ENCODE results near the gene PSME2.

The PSME2 gene

DNA sequence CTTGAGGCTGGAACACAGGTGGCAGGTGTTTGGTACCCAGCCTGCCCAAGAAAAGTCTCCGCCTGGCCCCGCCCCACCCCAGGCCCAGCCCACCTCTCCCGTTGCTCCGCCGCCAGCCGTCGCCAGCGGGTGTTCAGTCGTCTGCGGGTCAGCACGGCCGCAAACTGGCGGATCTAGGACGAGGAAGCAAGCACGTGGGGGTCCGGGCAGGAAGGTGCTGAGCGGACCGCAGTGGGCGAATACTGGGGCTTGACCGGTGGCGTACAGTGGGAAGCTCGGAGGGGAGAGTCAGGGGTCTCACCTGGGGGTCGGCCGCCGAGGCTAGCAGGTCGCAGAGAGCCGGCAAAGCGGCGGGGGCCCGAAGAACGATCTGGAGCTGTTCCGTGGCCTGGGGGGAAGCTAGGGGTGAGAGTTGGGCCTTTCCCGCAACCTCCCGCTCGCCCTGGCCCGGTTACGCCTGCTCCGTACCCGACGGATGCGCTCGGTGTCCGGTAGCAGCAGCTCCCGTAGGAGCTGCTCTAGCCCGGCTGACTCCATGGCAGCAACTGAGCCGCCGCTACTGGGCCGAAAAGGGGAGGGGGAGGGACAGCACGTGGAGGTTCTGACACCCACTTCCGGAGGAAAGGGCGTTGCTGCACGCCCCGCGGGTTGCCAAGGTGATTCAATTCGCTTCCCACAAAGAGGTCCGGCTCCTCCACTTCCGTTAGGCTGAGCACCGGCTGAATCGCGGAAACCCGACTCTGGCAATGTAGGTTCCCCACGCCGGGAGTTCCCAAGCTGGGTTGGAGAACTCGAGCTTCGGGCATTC lies 42.0 kb upstream of the PSME2 start, which contains the start of gene IPO4 (continued):
- TF ChIP-seq GLI2 (tag by site-specific recombination; IDR thresholded peaks at IDR 0.05; ENCODE audit: borderline replicate concordance, low read depth): no peak; the same call in 1 of the 2 replicates
- TF ChIP-seq ZNF596 (tag by site-specific recombination; IDR thresholded peaks at IDR 0.05): no peak
- TF ChIP-seq, protein P1, sequence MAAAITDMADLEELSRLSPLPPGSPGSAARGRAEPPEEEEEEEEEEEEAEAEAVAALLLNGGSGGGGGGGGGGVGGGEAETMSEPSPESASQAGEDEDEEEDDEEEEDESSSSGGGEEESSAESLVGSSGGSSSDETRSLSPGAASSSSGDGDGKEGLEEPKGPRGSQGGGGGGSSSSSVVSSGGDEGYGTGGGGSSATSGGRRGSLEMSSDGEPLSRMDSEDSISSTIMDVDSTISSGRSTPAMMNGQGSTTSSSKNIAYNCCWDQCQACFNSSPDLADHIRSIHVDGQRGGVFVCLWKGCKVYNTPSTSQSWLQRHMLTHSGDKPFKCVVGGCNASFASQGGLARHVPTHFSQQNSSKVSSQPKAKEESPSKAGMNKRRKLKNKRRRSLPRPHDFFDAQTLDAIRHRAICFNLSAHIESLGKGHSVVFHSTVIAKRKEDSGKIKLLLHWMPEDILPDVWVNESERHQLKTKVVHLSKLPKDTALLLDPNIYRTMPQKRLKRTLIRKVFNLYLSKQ (tag by site-specific recombination; IDR thresholded peaks at IDR 0.05; ENCODE audit: borderline replicate concordance): no peak
- TF ChIP-seq REPIN1 (tag by site-specific recombination; IDR thresholded peaks at IDR 0.05; ENCODE audit: low read depth): no peak
- peak; percentile 91 for TF ChIP-seq ZNF2 (tag by site-specific recombination; IDR thresholded peaks at IDR 0.05)
- no peak for TF ChIP-seq BCL11B (tag by site-specific recombination; IDR thresholded peaks at IDR 0.05; ENCODE audit: low read depth)
- no peak for TF ChIP-seq ZNF174 (tag by site-specific recombination; IDR thresholded peaks at IDR 0.05)
- TF ChIP-seq BCL11A (tag by site-specific recombination; IDR thresholded peaks at IDR 0.05; ENCODE audit: low read depth): no peak
- TF ChIP-seq SP7 (tag by site-specific recombination; IDR thresholded peaks at IDR 0.05): peak; percentile 93
- no peak for TF ChIP-seq ZNF48 (tag by site-specific recombination; IDR thresholded peaks at IDR 0.05)
- TF ChIP-seq, protein P2, sequence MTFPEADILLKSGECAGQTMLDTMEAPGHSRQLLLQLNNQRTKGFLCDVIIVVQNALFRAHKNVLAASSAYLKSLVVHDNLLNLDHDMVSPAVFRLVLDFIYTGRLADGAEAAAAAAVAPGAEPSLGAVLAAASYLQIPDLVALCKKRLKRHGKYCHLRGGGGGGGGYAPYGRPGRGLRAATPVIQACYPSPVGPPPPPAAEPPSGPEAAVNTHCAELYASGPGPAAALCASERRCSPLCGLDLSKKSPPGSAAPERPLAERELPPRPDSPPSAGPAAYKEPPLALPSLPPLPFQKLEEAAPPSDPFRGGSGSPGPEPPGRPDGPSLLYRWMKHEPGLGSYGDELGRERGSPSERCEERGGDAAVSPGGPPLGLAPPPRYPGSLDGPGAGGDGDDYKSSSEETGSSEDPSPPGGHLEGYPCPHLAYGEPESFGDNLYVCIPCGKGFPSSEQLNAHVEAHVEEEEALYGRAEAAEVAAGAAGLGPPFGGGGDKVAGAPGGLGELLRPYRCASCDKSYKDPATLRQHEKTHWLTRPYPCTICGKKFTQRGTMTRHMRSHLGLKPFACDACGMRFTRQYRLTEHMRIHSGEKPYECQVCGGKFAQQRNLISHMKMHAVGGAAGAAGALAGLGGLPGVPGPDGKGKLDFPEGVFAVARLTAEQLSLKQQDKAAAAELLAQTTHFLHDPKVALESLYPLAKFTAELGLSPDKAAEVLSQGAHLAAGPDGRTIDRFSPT (tag by site-specific recombination; IDR thresholded peaks at IDR 0.05): no peak
- TF ChIP-seq, protein P3, sequence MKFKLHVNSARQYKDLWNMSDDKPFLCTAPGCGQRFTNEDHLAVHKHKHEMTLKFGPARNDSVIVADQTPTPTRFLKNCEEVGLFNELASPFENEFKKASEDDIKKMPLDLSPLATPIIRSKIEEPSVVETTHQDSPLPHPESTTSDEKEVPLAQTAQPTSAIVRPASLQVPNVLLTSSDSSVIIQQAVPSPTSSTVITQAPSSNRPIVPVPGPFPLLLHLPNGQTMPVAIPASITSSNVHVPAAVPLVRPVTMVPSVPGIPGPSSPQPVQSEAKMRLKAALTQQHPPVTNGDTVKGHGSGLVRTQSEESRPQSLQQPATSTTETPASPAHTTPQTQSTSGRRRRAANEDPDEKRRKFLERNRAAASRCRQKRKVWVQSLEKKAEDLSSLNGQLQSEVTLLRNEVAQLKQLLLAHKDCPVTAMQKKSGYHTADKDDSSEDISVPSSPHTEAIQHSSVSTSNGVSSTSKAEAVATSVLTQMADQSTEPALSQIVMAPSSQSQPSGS (tag by site-specific recombination; IDR thresholded peaks at IDR 0.05; ENCODE audit: low read depth): no peak
- TF ChIP-seq ZNF37A (tag by site-specific recombination; IDR thresholded peaks at IDR 0.05): no peak
- no peak for TF ChIP-seq ZNF530 (tag by site-specific recombination; IDR thresholded peaks at IDR 0.05; ENCODE audit: low read depth)
- TF ChIP-seq SCRT1 (tag by site-specific recombination; IDR thresholded peaks at IDR 0.05; ENCODE audit: borderline replicate concordance): no peak
- TF ChIP-seq ZNF211 (tag by site-specific recombination; IDR thresholded peaks at IDR 0.05; ENCODE audit: low read depth): no peak
- no peak for TF ChIP-seq ZNF155 (tag by site-specific recombination; IDR thresholded peaks at IDR 0.05)
- no peak for TF ChIP-seq ZNF266 (tag by site-specific recombination; IDR thresholded peaks at IDR 0.05; ENCODE audit: low read depth)
- TF ChIP-seq ZBTB48 (tag by site-specific recombination; IDR thresholded peaks at IDR 0.05): peak; percentile 45; the same call in 1 of the 2 replicates
- TF ChIP-seq ZNF670 (tag by site-specific recombination; IDR thresholded peaks at IDR 0.05; ENCODE audit: low read depth): no peak
- no peak for TF ChIP-seq ZNF624 (tag by site-specific recombination; IDR thresholded peaks at IDR 0.05)

DNA sequence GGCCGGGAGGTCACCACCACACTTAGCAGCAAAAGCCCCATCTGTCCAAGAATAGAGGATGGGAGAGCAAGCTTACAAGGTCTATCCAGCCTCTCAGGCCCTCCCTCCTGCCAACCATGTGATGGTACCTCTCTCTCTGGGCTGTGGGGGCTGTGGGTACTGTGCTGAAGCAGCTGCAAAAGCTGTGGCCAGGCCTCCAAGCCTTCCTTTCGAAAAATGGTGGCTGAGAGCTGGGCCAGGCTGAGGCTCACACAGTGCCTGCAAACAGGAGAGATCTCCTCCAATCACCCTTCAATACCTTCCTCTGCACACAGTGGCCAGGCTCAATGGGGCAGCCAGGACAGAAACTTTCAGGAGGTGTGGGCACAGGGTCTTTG lies 41.1 kb upstream of the PSME2 start:
- Histone ChIP-seq H3K4me1 (ENCODE audit: control insufficient read depth, insufficient read depth, low read length) (peaks cover 7% of the 10 kb centered on the region; the same call in 1 of the 2 replicates), H3K4me3 (ENCODE audit: low read depth, low read length) (peak overlapping the region; percentile 84; the same call in 1 of the 2 replicates), H3K36me3 (ENCODE audit: control insufficient read depth in 2 of 2, insufficient read depth in 1 of 2, low read length in 2 of 2) (peaks cover 6 to 81% of the 10 kb centered on the region in 2 experiments), H3K27ac (ENCODE audit: extremely low read depth, low read depth, low read length) (no peak overlapping the region), H3K9me3 (ENCODE audit: control insufficient read depth, insufficient read depth, low read depth, low read length) (no peaks in the 10 kb centered on the region)
- TF ChIP-seq ZNF571 (tag by site-specific recombination; IDR thresholded peaks at IDR 0.05) (no peak), ZNF155 (tag by site-specific recombination; IDR thresholded peaks at IDR 0.05) (no peak), ZXDB (tag by site-specific recombination; IDR thresholded peaks at IDR 0.05) (no peak), KLF1 (tag by site-specific recombination; IDR thresholded peaks at IDR 0.05) (no peak), ZNF112 (tag by site-specific recombination; IDR thresholded peaks at IDR 0.05) (no peak), ZNF600 (tag by site-specific recombination; IDR thresholded peaks at IDR 0.05) (no peak), MZF1 (tag by site-specific recombination; IDR thresholded peaks at IDR 0.05; ENCODE audit: borderline replicate concordance) (no peak), ZNF623 (tag by site-specific recombination; IDR thresholded peaks at IDR 0.05) (no peak), HOXD13 (CRISPR knock-in tag; IDR thresholded peaks at IDR 0.05; ENCODE audit: borderline replicate concordance) (no peak), KLF16 (tag by site-specific recombination; IDR thresholded peaks at IDR 0.05) (no peak), ZBTB8A (tag by site-specific recombination; IDR thresholded peaks at IDR 0.05) (no peak), ZNF596 (tag by site-specific recombination; IDR thresholded peaks at IDR 0.05) (no peak)
- TF ChIP-seq, protein P4, sequence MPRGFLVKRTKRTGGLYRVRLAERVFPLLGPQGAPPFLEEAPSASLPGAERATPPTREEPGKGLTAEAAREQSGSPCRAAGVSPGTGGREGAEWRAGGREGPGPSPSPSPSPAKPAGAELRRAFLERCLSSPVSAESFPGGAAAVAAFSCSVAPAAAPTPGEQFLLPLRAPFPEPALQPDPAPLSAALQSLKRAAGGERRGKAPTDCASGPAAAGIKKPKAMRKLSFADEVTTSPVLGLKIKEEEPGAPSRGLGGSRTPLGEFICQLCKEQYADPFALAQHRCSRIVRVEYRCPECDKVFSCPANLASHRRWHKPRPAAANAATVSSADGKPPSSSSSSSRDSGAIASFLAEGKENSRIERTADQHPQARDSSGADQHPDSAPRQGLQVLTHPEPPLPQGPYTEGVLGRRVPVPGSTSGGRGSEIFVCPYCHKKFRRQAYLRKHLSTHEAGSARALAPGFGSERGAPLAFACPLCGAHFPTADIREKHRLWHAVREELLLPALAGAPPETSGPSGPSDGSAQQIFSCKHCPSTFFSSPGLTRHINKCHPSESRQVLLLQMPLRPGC (tag by site-specific recombination; IDR thresholded peaks at IDR 0.05): no peak
- CTCF ChIA-PET: interaction anchor here (0.6 to 3.0 kb wide), 2 partner anchors 26 to 211 kb away, joined by 3 to 12 read pairs; partner anchors contain the start of gene IRF9
- POLR2A ChIA-PET: interaction anchor here (1.0 to 2.0 kb wide), 3 partner anchors 8 to 51 kb away, joined by 4 to 10 read pairs (median 5); partner anchors contain the start of genes CHMP4A, PSME1 and TM9SF1
